GM12865 (cell line): ENCODE data around the gene GPD1L.
A peak's percentile ranks its signal among the peaks of the same experiment; 100 is the strongest.

Experiments used
- DNase-seq: peaks from one replicate; pipeline ENCODE4 v3.0.0; 2010; ENCODE audit warnings: low read depth
- H3K4me3 ChIP-seq: 2 replicates; pipeline ENCODE4 v1.5.1; 2011; ENCODE audit warnings: mild to moderate bottlenecking, low read depth, low read length, control low read depth
- CTCF ChIP-seq: IDR thresholded peaks from 2 replicates; pipeline ENCODE4 v1.5.1; 2011; ENCODE audit warnings: low read length, control low read depth, low read depth, inconsistent platforms; ENCODE audit not compliant: insufficient read depth; ENCODE audit errors: missing control alignments

Gene GPD1L

DNA sequence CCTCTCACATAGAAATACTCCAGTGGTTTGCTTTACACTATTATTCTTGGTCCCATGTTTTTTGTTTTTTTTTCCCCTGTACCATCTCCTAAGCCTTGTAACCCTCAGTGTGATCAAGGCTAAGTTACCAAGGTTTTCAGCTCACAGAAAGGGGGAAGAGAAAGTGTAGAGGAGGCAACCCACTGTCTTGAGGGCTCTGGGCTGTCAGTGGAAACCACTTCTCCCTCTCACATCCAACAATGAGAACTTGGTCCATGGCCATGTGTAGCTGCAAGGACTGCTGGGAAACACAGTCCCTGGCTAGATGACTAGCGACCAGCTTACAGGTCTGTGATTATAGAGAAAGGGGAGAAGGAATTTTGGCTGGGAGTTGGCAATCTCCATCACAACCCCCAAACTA is 30.3 kb downstream of the GPD1L start:
- H3K4me3 ChIP-seq = no peak overlapping the region
- no peak for TF ChIP-seq CTCF
- DNase-seq = no peak

- DNase-seq = no peak
- TF ChIP-seq CTCF = no peak
- no peak overlapping the region for H3K4me3 ChIP-seq
These were observed 31.4 kb downstream of the GPD1L start for GRCh38 chr3:32137870-32138269.

- H3K4me3 ChIP-seq = no peak overlapping the region
- DNase-seq = no peak
- TF ChIP-seq CTCF = no peak
These were observed 32.2 kb downstream of the GPD1L start for GRCh38 chr3:32138545-32139104.

DNA sequence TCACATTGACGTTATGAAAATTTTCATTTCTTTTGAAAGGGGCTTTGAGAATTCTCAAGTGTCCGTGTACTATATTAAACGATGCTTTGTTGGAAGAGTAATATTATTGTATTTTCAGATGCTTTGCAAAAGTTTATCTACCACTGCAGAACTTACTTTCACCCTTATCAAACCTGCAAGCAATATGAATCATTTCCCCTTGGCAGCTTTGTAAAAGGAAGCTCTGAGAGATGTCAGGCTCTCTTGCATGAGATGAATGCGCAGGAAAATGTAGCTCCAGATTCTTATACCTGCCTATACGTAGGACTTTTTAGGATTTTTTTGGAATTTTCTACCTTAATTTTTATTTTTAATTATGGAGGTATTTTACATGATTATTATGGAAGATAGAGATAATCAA is 34.5 kb downstream of the GPD1L start:
- no peak overlapping the region for H3K4me3 ChIP-seq
- no peak for DNase-seq
- no peak for TF ChIP-seq CTCF

DNA sequence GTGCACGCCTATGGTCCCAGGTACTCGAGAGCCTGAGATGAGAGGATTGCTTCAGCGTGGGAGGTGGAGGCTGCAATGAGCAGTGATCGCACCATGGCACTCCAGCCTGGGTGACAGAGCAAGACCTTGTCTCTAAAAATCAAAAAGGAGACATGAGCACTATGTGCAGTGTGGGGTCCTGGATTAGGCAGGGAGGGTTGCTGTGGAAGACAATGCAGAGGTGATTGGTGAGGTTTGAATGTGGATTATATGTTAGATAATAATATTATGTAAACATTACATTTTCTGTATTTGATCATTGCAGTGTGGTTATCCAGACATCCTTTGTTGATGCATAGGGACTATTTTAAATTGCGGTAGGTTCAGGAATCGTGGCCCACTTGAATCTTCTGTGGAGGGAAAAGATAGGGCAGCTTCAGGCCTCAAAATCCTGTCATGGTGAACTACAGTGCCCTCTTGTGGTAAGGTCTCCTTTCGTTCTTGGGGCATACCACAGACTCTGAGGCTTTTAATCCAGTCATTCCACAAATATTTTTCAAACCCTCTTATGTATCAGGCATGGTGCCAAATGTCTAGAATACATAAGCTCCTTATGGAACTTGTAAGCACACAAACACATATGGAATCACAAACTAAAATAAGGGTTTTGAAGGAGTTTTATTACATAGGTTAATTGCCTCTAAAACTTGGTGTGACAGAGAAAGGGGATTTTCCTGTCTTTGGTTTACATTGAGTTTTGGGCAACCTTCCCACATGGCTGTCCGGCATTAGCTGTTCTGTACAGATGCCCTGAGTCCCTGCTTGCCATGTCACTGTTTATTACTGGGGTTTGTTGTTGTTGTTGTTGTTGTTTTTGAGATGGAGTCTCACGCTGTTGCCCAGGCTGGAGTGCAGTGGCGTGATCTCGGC is 37.7 kb downstream of the GPD1L start:
- DNase-seq = peak; percentile 72
- TF ChIP-seq CTCF = peak; percentile 71
- H3K4me3 ChIP-seq = no peak overlapping the region

DNA sequence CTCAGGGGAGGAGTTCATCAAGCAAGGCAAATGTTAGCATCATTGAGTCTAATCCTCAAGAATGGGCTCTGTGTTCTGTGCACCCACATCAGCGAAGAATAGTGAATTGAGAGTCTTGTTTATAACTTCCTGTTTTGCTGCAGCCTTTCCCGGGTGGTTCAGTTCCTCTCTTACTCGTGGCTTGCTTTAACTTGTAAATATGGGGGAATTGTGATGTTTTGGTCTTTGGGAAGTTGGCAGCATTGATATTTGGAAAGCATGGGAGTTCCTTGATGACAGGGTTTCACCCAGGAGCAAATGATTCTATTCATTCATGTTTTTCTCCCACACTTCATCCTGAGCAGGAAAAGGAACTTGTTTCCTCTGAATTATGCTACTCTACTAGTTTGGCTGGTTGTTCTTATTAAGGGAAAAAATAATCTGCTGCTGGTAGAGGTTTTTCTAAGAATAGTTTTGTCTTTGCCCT is 40.4 kb downstream of the GPD1L start:
- no peak for DNase-seq
- no peak overlapping the region for H3K4me3 ChIP-seq
- TF ChIP-seq CTCF = no peak
